Adrenal gland (tissue), 5 donors: ENCODE data around the gene SPRR1B.

Experiments
- CTCF ChIP-seq, 6 experiments: fragments of 450-650 bp in 4 of 6; fragments of 200-600 bp in 2 of 6; sonication (generic) in 1 of 6; IDR thresholded peaks; 1 replicate in 5 of 6; 2 replicates in 1 of 6; pipeline versions ENCODE4 v1.5.1 to v1.8.0; 2016 to 2021; ENCODE audit warnings: antibody characterized with exemption in 6 of 6, mild to moderate bottlenecking in 2 of 6, moderate library complexity in 1 of 6
- POLR2A ChIP-seq, 2 donors: fragments of 450-650 bp; IDR thresholded peaks; one replicate each; pipeline ENCODE4 v1.6.1; 2017; ENCODE audit warnings: antibody characterized with exemption in 2 of 2, mild to moderate bottlenecking in 2 of 2, moderate library complexity in 1 of 2
- donor health status: DM: no; HTN: no; CAD: no.

- TF ChIP-seq POLR2A (IDR thresholded peaks at IDR 0.05) (no peak), CTCF (IDR thresholded peaks at IDR 0.05) (no peak)
Measured at GRCh38 chr1:153058154-153058553, 27.2 kb downstream of the SPRR1B start.
